ENCODE results near the gene PTPRT. TPM values are rescaled to one million over a fixed set of nuclear protein-coding genes. Genes with fewer than 3 reads are reported as not detected.

Gene PTPRT
- total RNA-seq, 1 experiment from 2014 or later = not detected

GRCh38 chr20:42252116-42252515 lies 937.6 kb downstream of the PTPRT start:
- no peaks in the 10 kb centered on the region for H3K36me3 ChIP-seq (ENCODE audit: insufficient read depth, low read length, poor library complexity, severe bottlenecking)
- POLR2A ChIA-PET (ENCODE audit: low non-redundant PET) = no interaction called here
- CTCF ChIA-PET = no interaction called here
- TF ChIP-seq EZH2 (IDR thresholded peaks at IDR 0.05; ENCODE audit: borderline replicate concordance, low read depth, low read length, poor library complexity, severe bottlenecking) (no peak), CTCF (conservative IDR thresholded peaks at IDR 0.05; ENCODE audit: low read depth, low read length) (no peak)
- no peak overlapping the region for H3K27ac ChIP-seq (ENCODE audit: low read depth, low read length, poor library complexity, severe bottlenecking)
- H3K27me3 ChIP-seq (replicated peaks; ENCODE audit: insufficient read depth, low read depth, low read length, poor library complexity) = peaks cover 6% of the 10 kb centered on the region
- H3K4me3 ChIP-seq (ENCODE audit: low read depth, low read length, poor library complexity, severe bottlenecking) = no peak overlapping the region
- no peaks in the 10 kb centered on the region for H3K9me3 ChIP-seq (ENCODE audit: low read depth, low read length, poor library complexity, severe bottlenecking)
- no peaks in the 10 kb centered on the region for H3K4me1 ChIP-seq (ENCODE audit: insufficient read depth, low read length, poor library complexity, severe bottlenecking)
- no peak for DNase-seq (ENCODE audit: low spot score)
- no TSS peak for BruUV-seq (replicated peaks)
- intact Hi-C loops (cut with micrococcal nuclease; ENCODE audit: unreplicated experiment) = no loop called here

- H3K36me3 ChIP-seq (ENCODE audit: insufficient read depth, low read length, poor library complexity, severe bottlenecking) = no peaks in the 10 kb centered on the region
- ChIA-PET POLR2A (ENCODE audit: low non-redundant PET) (no interaction called here), CTCF (no interaction called here)
- H3K4me1 ChIP-seq (ENCODE audit: insufficient read depth, low read length, poor library complexity, severe bottlenecking) = no peaks in the 10 kb centered on the region
- H3K27ac ChIP-seq (ENCODE audit: low read depth, low read length, poor library complexity, severe bottlenecking) = no peak overlapping the region
- no peak for DNase-seq (ENCODE audit: low spot score)
- peaks cover 7% of the 10 kb centered on the region for H3K27me3 ChIP-seq (replicated peaks; ENCODE audit: insufficient read depth, low read depth, low read length, poor library complexity)
- intact Hi-C loops (cut with micrococcal nuclease; ENCODE audit: unreplicated experiment) = no loop called here
- H3K9me3 ChIP-seq (ENCODE audit: low read depth, low read length, poor library complexity, severe bottlenecking) = no peaks in the 10 kb centered on the region
- H3K4me3 ChIP-seq (ENCODE audit: low read depth, low read length, poor library complexity, severe bottlenecking) = no peak overlapping the region
- TF ChIP-seq EZH2 (IDR thresholded peaks at IDR 0.05; ENCODE audit: borderline replicate concordance, low read depth, low read length, poor library complexity, severe bottlenecking) (no peak), CTCF (conservative IDR thresholded peaks at IDR 0.05; ENCODE audit: low read depth, low read length) (no peak)
- no TSS peak for BruUV-seq (replicated peaks)
Measured at GRCh38 chr20:42218621-42219374, 970.9 kb downstream of the PTPRT start.

GRCh38 chr20:42214074-42214473 lies 975.6 kb downstream of the PTPRT start:
- no peaks in the 10 kb centered on the region for H3K36me3 ChIP-seq (ENCODE audit: insufficient read depth, low read length, poor library complexity, severe bottlenecking)
- H3K4me1 ChIP-seq (ENCODE audit: insufficient read depth, low read length, poor library complexity, severe bottlenecking) = no peaks in the 10 kb centered on the region
- TF ChIP-seq CTCF (conservative IDR thresholded peaks at IDR 0.05; ENCODE audit: low read depth, low read length) = no peak
- TF ChIP-seq EZH2 (IDR thresholded peaks at IDR 0.05; ENCODE audit: borderline replicate concordance, low read depth, low read length, poor library complexity, severe bottlenecking) = no peak
- H3K9me3 ChIP-seq (ENCODE audit: low read depth, low read length, poor library complexity, severe bottlenecking) = no peaks in the 10 kb centered on the region
- no peak overlapping the region for H3K27ac ChIP-seq (ENCODE audit: low read depth, low read length, poor library complexity, severe bottlenecking)
- no TSS peak for BruUV-seq (replicated peaks)
- intact Hi-C loops (cut with micrococcal nuclease; ENCODE audit: unreplicated experiment) = no loop called here
- CTCF ChIA-PET = no interaction called here
- no peak overlapping the region for H3K4me3 ChIP-seq (ENCODE audit: low read depth, low read length, poor library complexity, severe bottlenecking)
- no peaks in the 10 kb centered on the region for H3K27me3 ChIP-seq (replicated peaks; ENCODE audit: insufficient read depth, low read depth, low read length, poor library complexity)
- POLR2A ChIA-PET (ENCODE audit: low non-redundant PET) = no interaction called here
- DNase-seq (ENCODE audit: low spot score) = no peak
